Measurements from ENCODE around the gene PIPOX.

Gene PIPOX

GRCh38 chr17:29045026-29045425 lies 2.1 kb downstream of the PIPOX start:
- no peak for DNase-seq
- H3K27me3 ChIP-seq (replicated peaks; ENCODE audit: control insufficient read depth, insufficient read depth, low read length, poor library complexity, severe bottlenecking) = no peaks in the 10 kb centered on the region

GRCh38 chr17:29045734-29046472 lies 3.0 kb downstream of the PIPOX start:
- no peak for DNase-seq
- Histone ChIP-seq H3K27ac (ENCODE audit: insufficient read depth, low read length, poor library complexity, severe bottlenecking) (no peak overlapping the region), H3K9me3 (ENCODE audit: control insufficient read depth, low read length) (no peaks in the 10 kb centered on the region), H3K4me1 (ENCODE audit: control insufficient read depth, insufficient read depth, low read length, poor library complexity, severe bottlenecking) (no peaks in the 10 kb centered on the region), H3K27me3 (replicated peaks; ENCODE audit: control insufficient read depth, insufficient read depth, low read length, poor library complexity, severe bottlenecking) (no peaks in the 10 kb centered on the region), H3K4me3 (ENCODE audit: insufficient read depth, low read depth, low read length, poor library complexity, severe bottlenecking) (no peak overlapping the region), H3K36me3 (ENCODE audit: control insufficient read depth, insufficient read depth, low read length) (no peaks in the 10 kb centered on the region)

More at GRCh38 chr17:29045026-29045425, 2.1 kb downstream of the PIPOX start:
- H3K9me3 ChIP-seq (ENCODE audit: control insufficient read depth, low read length) = no peaks in the 10 kb centered on the region
- H3K27ac ChIP-seq (ENCODE audit: insufficient read depth, low read length, poor library complexity, severe bottlenecking) = no peak overlapping the region
- no peak overlapping the region for H3K4me3 ChIP-seq (ENCODE audit: insufficient read depth, low read depth, low read length, poor library complexity, severe bottlenecking)
- no peaks in the 10 kb centered on the region for H3K36me3 ChIP-seq (ENCODE audit: control insufficient read depth, insufficient read depth, low read length)
- H3K4me1 ChIP-seq (ENCODE audit: control insufficient read depth, insufficient read depth, low read length, poor library complexity, severe bottlenecking) = no peaks in the 10 kb centered on the region

GRCh38 chr17:29046473-29046839 lies 3.5 kb downstream of the PIPOX start:
- no peak for DNase-seq
- Histone ChIP-seq H3K9me3 (ENCODE audit: control insufficient read depth, low read length) (no peaks in the 10 kb centered on the region), H3K27ac (ENCODE audit: insufficient read depth, low read length, poor library complexity, severe bottlenecking) (no peak overlapping the region), H3K36me3 (ENCODE audit: control insufficient read depth, insufficient read depth, low read length) (no peaks in the 10 kb centered on the region), H3K4me1 (ENCODE audit: control insufficient read depth, insufficient read depth, low read length, poor library complexity, severe bottlenecking) (no peaks in the 10 kb centered on the region), H3K27me3 (replicated peaks; ENCODE audit: control insufficient read depth, insufficient read depth, low read length, poor library complexity, severe bottlenecking) (no peaks in the 10 kb centered on the region), H3K4me3 (ENCODE audit: insufficient read depth, low read depth, low read length, poor library complexity, severe bottlenecking) (no peak overlapping the region)

- H3K27ac ChIP-seq (ENCODE audit: insufficient read depth, low read length, poor library complexity, severe bottlenecking) = no peak overlapping the region
- H3K4me3 ChIP-seq (ENCODE audit: insufficient read depth, low read depth, low read length, poor library complexity, severe bottlenecking) = no peak overlapping the region
- H3K4me1 ChIP-seq (ENCODE audit: control insufficient read depth, insufficient read depth, low read length, poor library complexity, severe bottlenecking) = no peaks in the 10 kb centered on the region
- no peaks in the 10 kb centered on the region for H3K27me3 ChIP-seq (replicated peaks; ENCODE audit: control insufficient read depth, insufficient read depth, low read length, poor library complexity, severe bottlenecking)
- no peaks in the 10 kb centered on the region for H3K9me3 ChIP-seq (ENCODE audit: control insufficient read depth, low read length)
- H3K36me3 ChIP-seq (ENCODE audit: control insufficient read depth, insufficient read depth, low read length) = no peaks in the 10 kb centered on the region
- DNase-seq = no peak
These were observed 5.8 kb downstream of the PIPOX start for GRCh38 chr17:29048440-29049368.

- Histone ChIP-seq H3K27me3 (replicated peaks; ENCODE audit: control insufficient read depth, insufficient read depth, low read length, poor library complexity, severe bottlenecking) (no peaks in the 10 kb centered on the region), H3K27ac (ENCODE audit: insufficient read depth, low read length, poor library complexity, severe bottlenecking) (no peak overlapping the region), H3K36me3 (ENCODE audit: control insufficient read depth, insufficient read depth, low read length) (no peaks in the 10 kb centered on the region), H3K4me1 (ENCODE audit: control insufficient read depth, insufficient read depth, low read length, poor library complexity, severe bottlenecking) (no peaks in the 10 kb centered on the region), H3K9me3 (ENCODE audit: control insufficient read depth, low read length) (no peaks in the 10 kb centered on the region), H3K4me3 (ENCODE audit: insufficient read depth, low read depth, low read length, poor library complexity, severe bottlenecking) (no peak overlapping the region)
- DNase-seq = no peak
These were observed 6.7 kb downstream of the PIPOX start for GRCh38 chr17:29049541-29050145.

- no peak for DNase-seq
- H3K9me3 ChIP-seq (ENCODE audit: control insufficient read depth, low read length) = no peaks in the 10 kb centered on the region
- H3K27me3 ChIP-seq (replicated peaks; ENCODE audit: control insufficient read depth, insufficient read depth, low read length, poor library complexity, severe bottlenecking) = no peaks in the 10 kb centered on the region
- H3K36me3 ChIP-seq (ENCODE audit: control insufficient read depth, insufficient read depth, low read length) = no peaks in the 10 kb centered on the region
- H3K4me1 ChIP-seq (ENCODE audit: control insufficient read depth, insufficient read depth, low read length, poor library complexity, severe bottlenecking) = no peaks in the 10 kb centered on the region
- no peak overlapping the region for H3K27ac ChIP-seq (ENCODE audit: insufficient read depth, low read length, poor library complexity, severe bottlenecking)
- no peak overlapping the region for H3K4me3 ChIP-seq (ENCODE audit: insufficient read depth, low read depth, low read length, poor library complexity, severe bottlenecking)
These were observed 7.2 kb downstream of the PIPOX start for GRCh38 chr17:29050176-29050575.

GRCh38 chr17:29051194-29051593 lies 8.3 kb downstream of the PIPOX start:
- no peak for DNase-seq
- Histone ChIP-seq H3K4me1 (ENCODE audit: control insufficient read depth, insufficient read depth, low read length, poor library complexity, severe bottlenecking) (no peaks in the 10 kb centered on the region), H3K27me3 (replicated peaks; ENCODE audit: control insufficient read depth, insufficient read depth, low read length, poor library complexity, severe bottlenecking) (no peaks in the 10 kb centered on the region), H3K4me3 (ENCODE audit: insufficient read depth, low read depth, low read length, poor library complexity, severe bottlenecking) (no peak overlapping the region), H3K36me3 (ENCODE audit: control insufficient read depth, insufficient read depth, low read length) (no peaks in the 10 kb centered on the region), H3K27ac (ENCODE audit: insufficient read depth, low read length, poor library complexity, severe bottlenecking) (no peak overlapping the region), H3K9me3 (ENCODE audit: control insufficient read depth, low read length) (no peaks in the 10 kb centered on the region)

GRCh38 chr17:29051731-29052130 lies 8.8 kb downstream of the PIPOX start:
- H3K4me1 ChIP-seq (ENCODE audit: control insufficient read depth, insufficient read depth, low read length, poor library complexity, severe bottlenecking) = no peaks in the 10 kb centered on the region
- H3K27ac ChIP-seq (ENCODE audit: insufficient read depth, low read length, poor library complexity, severe bottlenecking) = no peak overlapping the region
- H3K4me3 ChIP-seq (ENCODE audit: insufficient read depth, low read depth, low read length, poor library complexity, severe bottlenecking) = no peak overlapping the region
- DNase-seq = no peak
- H3K36me3 ChIP-seq (ENCODE audit: control insufficient read depth, insufficient read depth, low read length) = no peaks in the 10 kb centered on the region
- H3K27me3 ChIP-seq (replicated peaks; ENCODE audit: control insufficient read depth, insufficient read depth, low read length, poor library complexity, severe bottlenecking) = no peaks in the 10 kb centered on the region
- H3K9me3 ChIP-seq (ENCODE audit: control insufficient read depth, low read length) = no peaks in the 10 kb centered on the region

GRCh38 chr17:29054835-29055234 lies 11.9 kb downstream of the PIPOX start:
- Histone ChIP-seq H3K27me3 (replicated peaks; ENCODE audit: control insufficient read depth, insufficient read depth, low read length, poor library complexity, severe bottlenecking) (no peaks in the 10 kb centered on the region), H3K4me1 (ENCODE audit: control insufficient read depth, insufficient read depth, low read length, poor library complexity, severe bottlenecking) (no peaks in the 10 kb centered on the region), H3K9me3 (ENCODE audit: control insufficient read depth, low read length) (no peaks in the 10 kb centered on the region), H3K4me3 (ENCODE audit: insufficient read depth, low read depth, low read length, poor library complexity, severe bottlenecking) (no peak overlapping the region), H3K27ac (ENCODE audit: insufficient read depth, low read length, poor library complexity, severe bottlenecking) (no peak overlapping the region), H3K36me3 (ENCODE audit: control insufficient read depth, insufficient read depth, low read length) (no peaks in the 10 kb centered on the region)
- DNase-seq = no peak

- Histone ChIP-seq H3K9me3 (ENCODE audit: control insufficient read depth, low read length) (no peaks in the 10 kb centered on the region), H3K27me3 (replicated peaks; ENCODE audit: control insufficient read depth, insufficient read depth, low read length, poor library complexity, severe bottlenecking) (no peaks in the 10 kb centered on the region), H3K4me3 (ENCODE audit: insufficient read depth, low read depth, low read length, poor library complexity, severe bottlenecking) (no peak overlapping the region), H3K36me3 (ENCODE audit: control insufficient read depth, insufficient read depth, low read length) (no peaks in the 10 kb centered on the region), H3K27ac (ENCODE audit: insufficient read depth, low read length, poor library complexity, severe bottlenecking) (no peak overlapping the region), H3K4me1 (ENCODE audit: control insufficient read depth, insufficient read depth, low read length, poor library complexity, severe bottlenecking) (no peaks in the 10 kb centered on the region)
- no peak for DNase-seq
These were observed 14.4 kb downstream of the PIPOX start for GRCh38 chr17:29057361-29057760.
